Astrocyte of the cerebellum (primary cell): ENCODE measurements around the gene ALDH1L1.

Source experiments
- DNase-seq: peaks from one replicate; pipeline ENCODE4 v3.0.0-alpha.2; 2011; ENCODE audit warnings: low read depth
- H3K4me3 ChIP-seq: 2 replicates; pipeline ENCODE4 v1.5.1; 2011; ENCODE audit warnings: mild to moderate bottlenecking, low read depth, low read length, moderate library complexity
- CTCF ChIP-seq: IDR thresholded peaks from 2 replicates; pipeline ENCODE4 v1.5.1; 2012; ENCODE audit warnings: low read length, low read depth, moderate library complexity, mild to moderate bottlenecking; ENCODE audit errors: missing control alignments
- in situ Hi-C: cut with HindIII; loops from 2 replicates; pipeline ENCODE4 v1.10.0; 2017; ENCODE audit warnings: low sequenced_read_pairs

The ALDH1L1 gene

DNA sequence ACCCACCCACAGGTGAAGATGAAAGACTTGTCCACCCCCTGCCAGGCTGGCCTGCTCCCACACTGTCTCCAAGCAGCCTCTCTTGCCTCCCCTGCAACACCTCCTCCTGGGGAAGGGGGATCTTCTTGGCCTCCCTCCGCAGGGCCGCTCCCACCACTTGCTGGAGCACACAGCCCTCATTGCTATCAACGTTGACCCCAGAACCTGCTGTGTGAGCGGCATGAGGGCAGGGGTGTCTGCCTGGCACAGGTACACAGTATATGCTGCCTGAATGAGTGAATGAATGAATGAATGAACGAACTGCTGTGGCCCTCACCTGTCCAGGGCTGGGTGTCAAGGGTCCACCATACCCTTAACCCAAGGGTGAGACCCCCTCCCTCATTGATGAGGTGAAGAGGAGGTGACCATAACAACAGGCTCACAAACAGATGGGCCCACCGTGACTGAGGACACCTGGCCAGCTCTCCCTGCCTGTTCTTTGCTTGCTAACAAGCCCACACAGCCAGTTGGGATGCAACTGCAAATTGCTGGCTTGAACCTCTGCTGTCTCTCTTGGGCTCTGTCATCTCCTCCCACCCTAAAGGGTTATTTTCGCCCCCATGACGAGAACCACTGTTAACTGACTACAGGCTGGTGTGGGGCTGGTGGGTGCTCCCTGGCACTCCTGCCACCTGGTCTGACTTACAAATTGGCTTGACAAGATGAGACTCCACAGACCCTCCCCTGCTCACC is 118.9 kb downstream of the ALDH1L1 start:
- no peak overlapping the region for H3K4me3 ChIP-seq
- no peak for TF ChIP-seq CTCF
- in situ Hi-C loops = no loop called here
- no peak for DNase-seq

- in situ Hi-C loops = no loop called here
- TF ChIP-seq CTCF = no peak
- H3K4me3 ChIP-seq = no peak overlapping the region
- DNase-seq = no peak
Observed at GRCh38 chr3:126060613-126061145, 119.7 kb downstream of the ALDH1L1 start.

DNA sequence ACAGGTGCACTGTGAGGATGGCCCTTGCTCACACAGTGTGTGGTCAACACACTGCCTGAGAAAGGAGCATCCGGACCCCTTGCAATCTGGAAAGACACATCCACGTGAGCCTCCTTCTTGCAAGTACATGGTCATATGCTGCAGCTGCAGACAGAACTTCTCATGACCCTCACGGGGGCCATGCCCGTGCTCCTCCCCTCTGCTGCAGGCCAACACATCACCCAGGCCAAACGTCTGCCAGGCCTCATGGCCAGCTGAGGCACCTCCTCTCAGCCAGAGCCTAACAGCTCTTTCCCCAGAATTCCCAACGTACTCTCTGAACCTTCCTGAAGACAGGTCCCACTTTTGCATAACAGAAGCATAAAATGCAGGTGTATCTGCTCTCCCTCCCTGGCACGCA is 121.7 kb downstream of the ALDH1L1 start:
- in situ Hi-C loops = no loop called here
- no peak overlapping the region for H3K4me3 ChIP-seq
- no peak for TF ChIP-seq CTCF
- no peak for DNase-seq

DNA sequence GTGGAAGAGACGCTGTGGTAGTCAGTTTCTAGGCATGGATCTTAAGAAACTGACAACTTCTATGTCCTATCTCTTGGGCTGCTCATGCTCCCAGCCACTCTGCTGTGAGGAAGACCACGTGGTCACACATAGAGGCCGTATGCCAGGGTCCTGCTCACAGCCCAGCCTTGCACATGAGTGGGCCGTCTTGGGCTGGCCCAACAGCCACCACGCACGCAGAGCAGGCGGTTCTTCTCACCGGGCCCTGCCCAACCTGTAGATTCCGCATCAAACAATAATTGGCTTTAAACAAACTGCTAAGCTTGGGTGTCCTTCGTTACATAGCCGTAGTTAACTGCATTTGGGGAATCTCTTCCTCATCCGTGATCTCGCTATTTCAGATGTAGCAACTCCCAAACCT is 122.5 kb downstream of the ALDH1L1 start:
- in situ Hi-C loops = no loop called here
- no peak for TF ChIP-seq CTCF
- H3K4me3 ChIP-seq = no peak overlapping the region
- DNase-seq = no peak

GRCh38 chr3:126057501-126057819 is 122.9 kb downstream of the ALDH1L1 start:
- in situ Hi-C loops = no loop called here
- no peak for TF ChIP-seq CTCF
- H3K4me3 ChIP-seq = no peak overlapping the region
- no peak for DNase-seq

DNA sequence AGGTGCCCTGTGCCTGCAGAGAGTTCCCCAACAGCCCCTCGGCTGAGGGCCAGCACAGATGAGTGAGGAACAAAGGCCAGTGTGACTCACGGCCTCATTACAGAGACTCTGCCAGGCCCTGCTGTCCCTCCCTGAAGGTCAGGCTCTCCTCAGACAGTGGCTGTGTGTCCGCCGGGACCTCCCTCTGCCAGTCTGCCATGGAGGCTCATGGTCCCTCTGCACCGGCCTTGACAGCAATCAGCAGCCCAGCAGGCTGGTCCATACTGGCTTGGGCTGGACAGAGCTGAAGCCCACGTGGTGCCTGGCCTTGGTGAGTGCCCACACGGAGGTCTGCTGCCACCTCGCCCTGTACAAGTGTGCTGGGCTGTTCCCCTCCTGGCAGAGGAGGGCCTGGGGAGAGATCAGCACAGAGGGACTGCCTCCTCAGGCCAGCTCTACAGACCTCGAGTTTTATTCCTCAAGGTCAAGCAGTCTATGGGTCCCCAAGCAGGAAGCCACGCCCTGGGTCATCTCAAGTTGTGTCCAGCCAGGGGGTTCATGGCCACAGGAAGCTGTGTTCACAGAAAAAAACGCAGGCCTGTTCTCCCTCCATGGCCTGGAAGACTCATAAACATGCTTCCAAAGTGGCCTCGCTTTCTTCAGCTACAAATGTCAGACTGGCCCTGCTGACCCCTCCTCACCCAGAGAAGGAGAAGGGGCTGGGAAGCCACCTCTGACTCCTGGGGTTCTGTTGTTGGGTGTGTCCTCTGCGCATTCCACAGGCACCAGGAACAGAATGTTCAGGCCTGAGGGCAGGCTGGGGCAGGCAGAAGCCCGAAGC is 123.5 kb downstream of the ALDH1L1 start:
- no peak for TF ChIP-seq CTCF
- H3K4me3 ChIP-seq = no peak overlapping the region
- in situ Hi-C loops = no loop called here
- peak; percentile 12 for DNase-seq
